NCI-H2227 (cell line): ENCODE measurements around the gene IFI35.
"Not testable (repeated sequence)": the region's sequence is repeated elsewhere in the genome, so short reads cannot be mapped to it uniquely, and the experiment has no call there.

Source experiments
- DNase-seq: peaks from one replicate; lab custom pipeline; 2025; ENCODE audit not compliant: unreplicated experiment; lab: John Stamatoyannopoulos, UW

The IFI35 gene

DNA sequence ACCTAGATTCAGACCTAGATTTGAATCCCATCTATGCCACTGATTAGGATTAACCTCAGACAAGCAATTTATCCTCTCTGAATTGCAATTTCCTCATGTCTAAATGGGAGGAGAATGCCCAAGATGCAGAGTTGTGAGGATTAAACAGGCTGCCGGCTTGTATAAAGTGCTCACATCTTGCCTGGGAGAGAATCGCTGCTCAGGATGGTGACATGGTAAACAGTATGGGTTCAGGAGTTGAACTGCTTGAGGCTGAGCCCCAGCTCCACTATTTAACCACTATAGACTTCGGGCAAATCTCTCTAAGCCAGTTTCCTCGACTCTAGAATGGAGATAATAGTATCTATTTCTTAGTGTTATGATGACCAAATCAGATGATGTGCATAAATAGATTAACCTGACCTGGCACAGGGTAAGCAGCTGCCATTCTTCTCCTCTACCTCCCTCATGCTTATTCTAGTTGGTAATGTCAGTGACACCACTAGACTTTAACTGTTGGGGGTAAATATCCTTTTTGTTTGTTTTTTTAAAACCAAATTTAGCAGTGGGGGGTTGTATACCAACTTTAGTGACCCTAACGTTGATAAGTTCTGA lies 9.1 kb upstream of the IFI35 start:
- no peak for DNase-seq

DNA sequence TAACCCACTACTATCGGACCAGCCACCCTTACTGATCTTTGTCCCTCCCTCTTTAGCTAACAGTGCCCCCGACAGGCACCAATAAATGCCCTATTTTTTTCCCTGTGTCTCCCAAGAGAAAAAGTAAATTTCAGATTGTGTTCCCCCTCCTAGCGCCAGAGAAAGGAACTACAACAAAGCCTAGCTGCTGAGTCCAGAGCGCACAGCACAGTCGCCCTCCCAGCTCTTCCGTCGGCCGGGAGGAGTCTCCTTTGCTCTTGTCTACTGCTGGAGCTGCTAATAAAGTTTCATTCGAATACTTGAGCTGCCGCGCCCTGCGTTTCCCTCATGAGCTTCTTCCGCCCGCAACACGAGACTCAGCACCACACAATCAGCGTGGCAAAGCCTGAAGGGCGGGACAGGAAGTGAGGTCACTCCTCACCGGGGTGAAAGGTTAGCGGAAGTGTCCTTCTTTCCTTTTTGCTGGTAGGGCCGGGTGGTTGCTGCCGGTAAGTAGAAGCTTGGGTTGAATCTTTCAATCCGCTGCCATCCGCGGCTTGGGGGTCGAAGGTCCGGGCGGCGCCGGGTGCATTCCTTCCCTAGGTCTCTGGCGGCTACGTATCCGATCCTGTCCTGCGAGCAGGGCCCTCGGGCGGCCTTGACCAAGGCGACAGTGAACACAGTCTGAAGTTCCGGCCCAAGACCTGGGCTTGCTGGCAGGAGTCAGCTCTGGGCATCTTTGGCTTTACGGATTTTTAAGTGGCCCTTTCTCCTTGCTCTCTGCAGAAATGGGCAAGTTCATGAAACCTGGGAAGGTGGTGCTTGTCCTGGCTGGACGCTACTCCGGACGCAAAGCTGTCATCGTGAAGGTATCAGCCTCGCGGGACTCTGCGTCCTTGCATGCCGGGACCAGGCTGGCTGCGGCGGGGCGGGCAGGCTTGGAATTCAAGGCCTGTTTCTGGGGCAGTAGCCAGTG lies 8.3 kb upstream of the IFI35 start, which contains the start of gene RPL27:
Gene RPL27 (plus strand): TSS at position 436 of the 955 bp plus-strand sequence. CDS start 332 bp downstream, at position 768.
- peak; percentile 99 for DNase-seq

DNA sequence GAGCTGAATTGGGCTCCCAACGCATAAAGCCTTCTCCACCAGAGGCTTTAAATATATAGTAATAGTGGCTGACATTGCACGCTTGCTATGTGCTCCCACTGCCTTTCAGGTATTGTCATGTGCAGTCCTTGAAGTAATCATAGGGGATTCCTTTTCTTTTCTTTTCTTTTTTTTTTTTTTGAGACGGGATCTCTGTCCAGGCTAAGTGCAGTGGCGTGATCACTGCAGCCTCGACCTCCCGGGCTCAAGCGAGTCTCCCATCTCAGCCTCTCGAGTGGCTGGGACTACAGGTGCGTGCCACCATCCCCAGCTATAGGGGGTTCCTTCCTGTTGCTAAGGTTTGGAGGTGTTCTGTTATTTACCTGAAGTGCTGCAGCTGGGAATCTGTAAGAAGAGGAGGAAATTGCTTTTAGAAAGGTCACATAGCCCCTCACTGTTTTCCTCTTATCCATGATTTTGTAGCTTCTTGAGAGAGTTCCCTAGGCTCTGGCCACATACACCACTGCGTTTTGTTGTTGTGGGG lies 7.5 kb upstream of the IFI35 start:
- no peak for DNase-seq

DNA sequence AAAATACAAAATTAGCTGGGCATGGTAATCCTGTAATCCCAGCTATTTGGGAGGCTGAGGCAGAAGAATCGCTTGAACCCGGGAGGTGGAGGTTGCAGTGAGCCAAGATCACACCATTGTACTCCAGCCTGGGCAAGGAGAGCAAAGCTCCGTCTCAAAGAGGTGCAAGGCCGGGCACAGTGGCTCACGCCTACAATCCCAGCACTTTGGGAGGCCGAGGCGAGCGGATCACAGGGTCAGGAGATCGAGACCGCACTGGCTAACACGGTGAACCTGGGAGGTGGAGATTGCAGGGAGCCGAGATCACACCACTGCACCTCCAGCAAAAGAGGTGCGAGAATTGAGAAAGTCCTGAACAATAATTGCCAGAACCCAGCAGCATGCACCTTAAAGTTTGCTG lies 5.7 kb upstream of the IFI35 start:
- DNase-seq, result not testable (repeated sequence)

DNA sequence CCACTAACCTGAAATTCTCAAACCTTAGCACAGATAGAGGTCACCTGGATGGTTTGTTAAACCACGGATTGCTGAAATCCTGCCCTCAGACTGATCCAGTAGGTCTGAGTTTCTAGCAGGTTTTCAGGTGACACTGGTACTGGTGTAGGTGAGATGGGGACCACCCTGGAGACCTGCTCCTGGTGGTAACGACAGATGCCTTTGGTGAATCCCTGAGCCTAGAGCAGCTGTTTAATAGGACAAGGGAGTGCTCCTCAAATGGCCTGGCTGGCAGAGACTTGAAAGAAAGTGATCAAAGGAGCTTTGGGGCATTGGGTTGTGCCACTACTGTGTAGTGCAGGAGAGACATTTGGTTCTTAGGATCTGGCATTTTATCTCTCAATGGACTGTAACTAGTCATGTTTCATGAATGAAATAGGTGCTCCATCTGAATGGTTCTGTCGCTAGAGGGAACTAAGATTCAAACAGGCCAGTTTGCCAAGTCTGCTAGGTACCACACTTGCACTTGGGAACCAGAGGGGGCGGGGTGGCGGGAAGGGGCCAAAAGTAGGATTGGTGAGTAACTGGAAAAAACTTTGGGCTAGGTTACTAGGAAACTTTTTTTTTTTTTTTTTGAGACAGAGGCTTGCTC lies 2.9 kb upstream of the IFI35 start:
- DNase-seq, result no peak

DNA sequence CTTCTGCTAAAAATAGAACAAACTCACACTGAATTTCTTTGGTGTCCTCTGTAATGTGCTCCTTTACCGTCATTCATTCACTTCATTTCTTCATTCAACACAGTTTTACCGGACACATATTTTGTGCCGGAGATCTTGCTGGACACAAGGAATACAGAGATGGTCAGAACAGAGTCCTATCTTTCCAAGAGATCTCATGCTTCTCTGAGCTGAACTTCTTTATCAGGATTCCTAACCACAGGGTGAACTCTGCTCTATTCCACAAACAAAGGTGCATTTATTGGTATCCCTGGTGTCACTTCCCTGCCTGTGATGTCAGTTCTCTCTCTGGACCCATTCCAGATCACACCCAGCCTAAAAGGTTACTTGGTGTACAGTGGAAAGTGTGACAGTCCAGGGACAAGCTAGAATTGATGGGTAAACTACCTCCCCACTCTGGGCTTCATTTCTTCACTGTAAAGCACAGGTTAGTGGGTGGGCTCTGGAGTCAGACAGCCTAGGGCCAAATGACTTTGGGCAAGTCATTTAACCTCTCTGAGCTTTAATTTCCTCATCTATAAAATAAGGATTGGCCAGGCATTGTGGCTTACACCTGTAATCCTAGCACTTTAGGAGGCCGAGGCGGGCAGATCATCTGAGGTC lies 4.2 kb downstream of the IFI35 start:
- DNase-seq, result no peak

DNA sequence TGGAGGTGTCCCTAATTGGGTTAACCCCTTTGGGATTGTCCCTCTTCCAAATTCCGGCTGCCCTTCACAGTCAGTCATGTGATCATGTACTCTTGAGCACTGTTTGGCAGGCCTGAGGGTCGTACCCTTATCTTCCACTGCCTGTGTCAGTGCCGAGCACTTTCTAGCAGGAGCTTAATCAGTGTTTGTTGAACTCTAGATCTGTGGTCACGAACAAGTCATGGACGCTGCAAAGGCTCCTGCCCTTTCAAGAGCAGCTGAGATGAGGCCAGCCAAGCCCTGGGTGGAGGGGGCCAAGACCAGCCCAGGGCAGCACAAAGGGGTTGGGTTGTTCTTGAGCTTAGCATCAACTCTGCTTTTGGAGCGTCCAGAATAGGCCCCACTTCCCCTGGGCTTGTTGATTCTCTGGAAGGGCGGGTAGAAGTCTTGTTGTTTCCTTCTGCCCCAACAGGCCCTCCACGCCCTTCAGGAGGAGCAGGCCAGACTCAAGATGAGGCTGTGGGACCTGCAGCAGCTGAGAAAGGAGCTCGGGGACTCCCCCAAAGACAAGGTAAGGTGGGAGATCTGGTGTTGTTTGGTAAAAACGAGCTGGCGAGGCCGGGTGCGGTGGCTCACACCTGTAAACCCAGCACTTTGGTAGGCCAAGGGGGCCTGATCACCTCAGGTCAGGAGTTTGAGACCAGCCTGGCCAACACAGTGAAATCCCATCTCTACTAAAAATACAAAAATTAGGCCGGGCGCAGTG lies 5.3 kb downstream of the IFI35 start:
- DNase-seq, result no peak

DNA sequence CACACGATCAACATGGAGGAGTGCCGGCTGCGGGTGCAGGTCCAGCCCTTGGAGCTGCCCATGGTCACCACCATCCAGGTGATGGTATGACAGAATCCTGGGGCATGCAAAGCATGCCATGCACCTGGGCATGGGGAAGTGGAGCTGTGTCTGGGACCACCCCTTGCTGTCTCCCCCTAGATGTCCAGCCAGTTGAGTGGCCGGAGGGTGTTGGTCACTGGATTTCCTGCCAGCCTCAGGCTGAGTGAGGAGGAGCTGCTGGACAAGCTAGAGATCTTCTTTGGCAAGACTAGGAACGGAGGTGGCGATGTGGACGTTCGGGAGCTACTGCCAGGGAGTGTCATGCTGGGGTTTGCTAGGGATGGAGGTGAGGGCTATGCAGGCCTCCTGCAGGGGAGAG lies 6.7 kb downstream of the IFI35 start:
- DNase-seq, result no peak

DNA sequence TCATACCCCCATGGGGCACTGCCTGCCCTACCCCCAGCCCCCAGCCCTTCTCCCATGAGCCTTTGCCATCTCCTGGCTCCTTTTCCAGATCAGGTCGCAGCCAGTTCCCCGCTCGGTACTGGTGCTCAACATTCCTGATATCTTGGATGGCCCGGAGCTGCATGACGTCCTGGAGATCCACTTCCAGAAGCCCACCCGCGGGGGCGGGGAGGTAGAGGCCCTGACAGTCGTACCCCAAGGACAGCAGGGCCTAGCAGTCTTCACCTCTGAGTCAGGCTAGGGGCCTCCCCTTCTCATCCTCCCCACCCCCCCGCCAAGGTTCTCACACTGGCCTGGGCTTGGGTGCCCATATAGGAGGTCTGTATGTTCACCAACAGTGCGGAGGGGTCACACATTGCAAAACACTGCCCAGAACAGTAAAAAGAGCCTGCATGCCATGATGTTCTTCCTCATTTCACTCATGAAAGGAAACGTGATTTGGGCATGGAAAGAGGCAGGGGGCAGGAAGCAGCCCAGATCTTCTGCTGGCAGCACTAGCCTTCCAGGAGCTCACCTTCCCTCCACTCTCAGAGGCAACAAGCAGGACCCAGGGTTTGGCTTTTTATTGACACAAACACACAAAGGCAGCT lies 7.5 kb downstream of the IFI35 start:
- DNase-seq, result no peak

DNA sequence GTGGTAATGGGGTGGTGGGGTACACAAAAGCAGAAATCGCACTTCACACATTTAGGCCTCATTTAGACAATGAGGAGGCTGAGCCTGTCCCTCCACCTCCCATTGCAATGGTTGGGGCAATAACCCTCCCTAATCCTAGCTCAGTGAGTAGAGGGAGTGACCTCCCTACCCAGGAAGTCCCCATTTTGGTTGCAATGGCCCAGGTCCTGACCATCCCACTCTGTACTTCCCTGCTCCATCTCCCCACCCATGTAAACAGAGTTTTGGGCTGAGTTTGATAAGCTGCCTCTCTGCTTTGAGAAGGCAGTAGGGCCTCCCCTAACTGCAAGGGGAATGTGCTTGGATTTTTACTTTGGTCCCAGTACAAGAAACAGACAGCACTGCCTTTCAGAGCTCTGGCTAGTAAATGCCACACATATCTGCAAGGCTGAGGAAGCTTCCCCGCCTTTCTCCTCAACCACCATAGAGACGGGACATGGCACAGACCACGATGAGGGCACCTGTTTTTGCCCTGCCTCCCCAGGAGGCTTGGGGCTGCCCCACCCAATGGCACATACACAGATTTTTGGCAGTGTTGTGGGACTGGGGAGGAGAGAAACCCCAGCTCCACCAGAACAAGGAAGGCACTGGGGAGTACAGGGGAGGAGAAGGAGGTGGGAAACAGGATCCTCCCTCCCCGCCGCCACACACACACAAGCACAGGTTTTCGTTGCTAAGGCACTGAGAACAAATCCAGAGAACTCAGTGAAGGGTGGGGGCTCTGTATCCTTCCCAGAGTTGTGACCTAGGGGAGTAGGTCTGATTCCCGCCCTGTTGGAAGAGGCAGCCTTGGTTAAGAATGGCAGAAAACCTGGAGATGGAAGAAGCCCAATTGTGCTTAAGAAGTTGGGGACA lies 8.3 kb downstream of the IFI35 start:
- DNase-seq, result no peak

DNA sequence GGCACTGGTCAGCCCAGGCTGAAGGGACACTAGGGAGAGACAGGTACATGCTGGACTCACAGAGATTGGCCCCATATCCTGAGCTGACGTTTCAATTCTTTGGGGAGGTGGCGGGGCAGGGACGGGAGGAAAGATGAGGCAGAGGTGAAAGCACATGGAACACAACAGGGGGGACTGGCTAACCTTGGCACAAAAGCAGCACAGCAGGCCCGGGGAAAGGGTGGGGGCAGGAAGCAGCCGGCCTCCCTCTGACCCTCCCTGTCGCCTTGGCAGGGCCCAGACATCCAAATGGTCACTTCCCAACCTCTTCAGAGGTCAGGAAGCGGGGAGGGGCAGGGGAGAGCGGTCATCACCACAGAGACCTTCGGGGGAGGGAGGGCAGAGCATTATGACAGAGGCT lies 9.0 kb downstream of the IFI35 start:
- no peak for DNase-seq

DNA sequence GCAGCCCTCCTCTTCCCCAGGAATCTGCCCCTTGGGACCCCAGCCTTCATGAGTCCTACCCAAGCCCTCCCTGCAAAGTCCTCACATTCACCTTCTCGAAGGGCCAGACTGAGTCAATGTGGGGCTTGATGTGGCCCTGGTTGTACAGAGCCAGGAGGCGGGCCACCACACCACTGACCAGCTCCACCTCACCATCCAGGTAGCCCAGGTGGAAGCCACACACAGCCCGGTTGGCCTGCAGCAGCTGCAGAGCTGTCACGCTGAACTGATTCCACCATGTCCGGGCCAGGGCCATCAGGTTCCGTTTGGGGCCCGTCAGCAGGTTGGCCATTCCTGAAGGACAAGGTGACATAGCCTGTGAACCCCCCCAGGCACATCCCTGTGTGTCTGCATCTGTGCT lies 9.6 kb downstream of the IFI35 start:
- DNase-seq, result no peak

DNA sequence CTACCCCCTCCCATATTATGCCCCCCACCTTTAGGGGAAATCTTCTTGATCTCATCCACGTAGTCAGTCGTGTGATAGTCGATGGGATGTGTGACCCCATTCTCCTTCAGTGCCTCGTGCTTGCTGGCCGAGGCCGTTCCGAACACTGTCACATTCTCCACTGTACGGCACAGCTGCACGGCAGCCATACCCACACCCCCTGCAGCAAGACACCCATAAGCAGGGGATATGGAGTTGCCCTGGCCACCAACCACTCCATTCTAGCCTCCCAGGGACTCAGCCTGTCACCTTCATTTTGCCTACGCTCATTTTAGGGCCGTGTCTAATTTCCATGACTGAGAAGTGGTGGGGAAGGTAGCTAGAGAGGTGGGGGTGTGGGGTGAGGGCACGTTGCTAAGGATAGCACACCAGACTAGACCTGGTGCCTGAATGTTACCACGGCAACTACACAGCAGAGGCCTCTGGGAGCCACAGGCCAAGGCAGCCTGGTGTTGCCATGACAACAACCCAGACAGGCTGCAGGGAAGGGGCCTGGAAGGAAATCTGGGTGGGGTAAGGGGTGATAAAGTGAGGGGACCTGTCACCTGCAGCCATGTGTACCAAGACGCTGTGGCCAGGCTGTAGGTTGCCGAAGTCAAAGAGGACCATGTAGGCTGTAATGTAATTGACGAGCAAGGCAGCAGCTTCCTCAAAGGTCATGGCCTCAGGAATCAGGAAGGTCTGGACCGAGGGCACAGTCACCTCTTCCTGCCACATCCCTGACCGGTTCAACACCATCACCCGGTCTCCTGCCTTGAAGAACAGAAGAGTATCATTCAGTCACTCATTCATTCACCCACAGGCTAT lies 11.6 kb downstream of the IFI35 start:
- peak; percentile 91 for DNase-seq

DNA sequence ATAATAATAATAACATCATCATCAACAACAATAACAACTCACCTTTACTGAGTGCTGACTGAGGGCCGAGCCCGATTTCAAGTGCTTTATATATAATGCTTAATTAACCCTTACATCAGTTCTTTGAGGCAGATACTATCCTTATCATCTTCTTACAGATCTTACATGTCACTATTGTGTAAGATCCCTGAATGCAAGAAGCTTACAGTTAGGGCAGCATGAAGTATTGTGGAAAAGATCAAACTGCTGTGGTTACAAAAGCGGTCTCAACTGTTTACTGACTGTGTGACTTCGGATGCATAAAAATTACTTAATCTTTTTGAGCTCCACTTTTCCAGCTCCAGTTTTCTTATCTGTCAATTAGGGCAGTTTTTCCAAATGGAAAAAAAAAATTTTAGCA lies 12.3 kb downstream of the IFI35 start:
- DNase-seq, result no peak

DNA sequence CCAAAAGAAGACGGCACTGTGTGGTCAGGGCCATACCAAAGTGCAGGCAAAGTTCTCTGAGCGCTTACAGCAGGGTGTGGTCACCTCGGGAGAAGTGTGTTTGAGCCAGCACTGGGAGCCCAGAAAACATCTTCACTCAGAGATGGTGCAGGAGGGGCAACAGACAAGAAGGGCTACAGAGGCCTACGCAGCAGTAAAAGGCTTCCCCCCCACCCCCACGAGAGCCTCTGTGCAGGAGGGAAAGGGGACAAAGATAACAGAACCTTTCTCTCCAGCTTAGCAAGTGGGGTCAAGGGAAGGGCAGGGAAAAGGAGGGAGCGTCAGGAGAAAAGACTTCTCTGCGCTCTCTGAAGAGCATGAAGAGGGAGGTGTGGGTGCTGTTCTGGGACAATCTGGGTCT lies 12.8 kb downstream of the IFI35 start:
- no peak for DNase-seq

DNA sequence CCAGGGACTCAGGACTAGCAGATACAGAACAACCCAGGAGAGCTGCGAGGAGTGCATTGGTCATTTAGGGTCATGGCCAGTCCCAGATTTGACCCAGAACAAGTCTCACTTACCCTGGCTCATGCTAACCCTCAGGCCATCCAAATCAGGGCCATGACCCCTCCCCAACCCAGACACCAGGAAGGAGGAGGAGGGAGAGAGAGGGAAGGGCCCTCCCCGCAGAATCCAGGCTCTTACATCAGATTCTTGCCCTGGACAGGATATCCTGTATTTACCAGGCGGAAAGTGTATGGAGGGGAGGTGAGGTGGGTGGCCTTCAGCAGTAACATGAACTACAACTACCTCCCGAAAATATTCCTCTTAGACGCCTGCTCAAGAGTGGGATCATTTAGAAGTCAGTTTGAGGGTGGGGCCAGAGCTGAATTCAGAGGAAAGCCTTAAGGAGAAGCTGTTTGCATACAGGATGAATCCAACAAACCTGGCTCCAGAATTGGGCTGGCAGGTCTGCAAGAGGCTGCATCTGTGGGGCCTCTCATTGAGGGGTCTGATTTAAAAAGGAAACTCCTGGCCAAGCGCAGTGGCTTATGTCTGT lies 13.5 kb downstream of the IFI35 start:
- DNase-seq, result no peak

DNA sequence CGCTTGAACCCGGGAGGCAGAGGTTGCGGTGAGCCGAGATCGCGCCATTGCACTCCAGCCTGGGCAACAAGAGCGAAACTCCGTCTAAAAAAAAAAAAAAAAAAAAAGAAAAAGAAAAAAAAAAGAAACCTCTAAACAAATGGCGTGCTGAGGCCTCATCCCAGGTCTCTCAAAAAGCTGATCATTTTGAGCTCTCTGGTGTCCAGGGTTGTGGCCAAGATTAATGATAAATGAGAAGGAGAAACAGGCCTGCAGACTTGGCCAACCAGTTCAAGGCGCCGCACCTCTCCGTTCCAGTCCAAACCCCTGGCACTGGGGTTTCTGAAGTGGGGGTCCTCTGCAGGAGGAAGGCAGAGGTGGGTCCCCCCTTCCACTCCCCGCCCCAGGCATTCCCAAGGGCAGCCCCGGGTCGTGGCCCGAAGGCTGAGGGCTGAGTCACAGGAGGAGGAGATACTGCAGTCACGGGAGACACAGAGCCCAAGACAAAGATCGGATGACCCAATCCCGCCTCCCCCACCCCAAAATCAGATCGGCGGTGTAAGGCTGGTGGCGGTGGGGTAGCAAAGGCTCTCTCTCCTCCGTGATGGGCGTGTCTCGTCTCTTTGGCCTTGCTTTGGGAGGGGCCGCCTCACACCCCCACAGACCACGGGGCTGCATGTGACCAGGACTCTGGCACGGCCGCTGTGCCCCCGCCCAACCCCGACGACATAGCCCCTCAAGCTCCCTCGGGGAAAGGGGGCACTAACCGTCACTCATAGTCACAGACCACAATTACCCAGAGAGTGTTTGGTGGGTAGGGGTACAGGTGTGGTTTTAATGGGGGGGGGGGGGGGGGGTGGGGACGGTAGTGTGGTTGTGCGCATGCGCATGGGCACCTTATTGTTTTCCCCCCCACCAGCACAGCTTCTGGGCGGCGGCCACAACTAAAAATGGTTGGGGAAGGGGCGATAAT lies 14.5 kb downstream of the IFI35 start:
- peak; percentile 69 for DNase-seq
